ENCODE results near the gene MYORG. TPM values are rescaled to one million over a fixed set of nuclear protein-coding genes. Genes with fewer than 3 reads are reported as not detected.

The MYORG gene
- total RNA-seq, 1 donor, result 1.3 TPM

GRCh38 chr9:34399729-34400128, 23.0 kb upstream of the MYORG start:
- TF ChIP-seq, protein P1, sequence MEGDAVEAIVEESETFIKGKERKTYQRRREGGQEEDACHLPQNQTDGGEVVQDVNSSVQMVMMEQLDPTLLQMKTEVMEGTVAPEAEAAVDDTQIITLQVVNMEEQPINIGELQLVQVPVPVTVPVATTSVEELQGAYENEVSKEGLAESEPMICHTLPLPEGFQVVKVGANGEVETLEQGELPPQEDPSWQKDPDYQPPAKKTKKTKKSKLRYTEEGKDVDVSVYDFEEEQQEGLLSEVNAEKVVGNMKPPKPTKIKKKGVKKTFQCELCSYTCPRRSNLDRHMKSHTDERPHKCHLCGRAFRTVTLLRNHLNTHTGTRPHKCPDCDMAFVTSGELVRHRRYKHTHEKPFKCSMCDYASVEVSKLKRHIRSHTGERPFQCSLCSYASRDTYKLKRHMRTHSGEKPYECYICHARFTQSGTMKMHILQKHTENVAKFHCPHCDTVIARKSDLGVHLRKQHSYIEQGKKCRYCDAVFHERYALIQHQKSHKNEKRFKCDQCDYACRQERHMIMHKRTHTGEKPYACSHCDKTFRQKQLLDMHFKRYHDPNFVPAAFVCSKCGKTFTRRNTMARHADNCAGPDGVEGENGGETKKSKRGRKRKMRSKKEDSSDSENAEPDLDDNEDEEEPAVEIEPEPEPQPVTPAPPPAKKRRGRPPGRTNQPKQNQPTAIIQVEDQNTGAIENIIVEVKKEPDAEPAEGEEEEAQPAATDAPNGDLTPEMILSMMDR (IDR thresholded peaks at IDR 0.05; ENCODE audit: insufficient read depth, low read length), result no peak
- H3K4me3 ChIP-seq (ENCODE audit: low read depth, low read length), result no peak overlapping the region
- no peak for DNase-seq (ENCODE audit: low read depth)

- TF ChIP-seq, protein P1 (IDR thresholded peaks at IDR 0.05; ENCODE audit: insufficient read depth, low read length), result no peak
- DNase-seq (ENCODE audit: low read depth), result no peak
- no peak overlapping the region for H3K4me3 ChIP-seq (ENCODE audit: low read depth, low read length)
Observed at GRCh38 chr9:34398875-34399274, 22.2 kb upstream of the MYORG start.

DNA sequence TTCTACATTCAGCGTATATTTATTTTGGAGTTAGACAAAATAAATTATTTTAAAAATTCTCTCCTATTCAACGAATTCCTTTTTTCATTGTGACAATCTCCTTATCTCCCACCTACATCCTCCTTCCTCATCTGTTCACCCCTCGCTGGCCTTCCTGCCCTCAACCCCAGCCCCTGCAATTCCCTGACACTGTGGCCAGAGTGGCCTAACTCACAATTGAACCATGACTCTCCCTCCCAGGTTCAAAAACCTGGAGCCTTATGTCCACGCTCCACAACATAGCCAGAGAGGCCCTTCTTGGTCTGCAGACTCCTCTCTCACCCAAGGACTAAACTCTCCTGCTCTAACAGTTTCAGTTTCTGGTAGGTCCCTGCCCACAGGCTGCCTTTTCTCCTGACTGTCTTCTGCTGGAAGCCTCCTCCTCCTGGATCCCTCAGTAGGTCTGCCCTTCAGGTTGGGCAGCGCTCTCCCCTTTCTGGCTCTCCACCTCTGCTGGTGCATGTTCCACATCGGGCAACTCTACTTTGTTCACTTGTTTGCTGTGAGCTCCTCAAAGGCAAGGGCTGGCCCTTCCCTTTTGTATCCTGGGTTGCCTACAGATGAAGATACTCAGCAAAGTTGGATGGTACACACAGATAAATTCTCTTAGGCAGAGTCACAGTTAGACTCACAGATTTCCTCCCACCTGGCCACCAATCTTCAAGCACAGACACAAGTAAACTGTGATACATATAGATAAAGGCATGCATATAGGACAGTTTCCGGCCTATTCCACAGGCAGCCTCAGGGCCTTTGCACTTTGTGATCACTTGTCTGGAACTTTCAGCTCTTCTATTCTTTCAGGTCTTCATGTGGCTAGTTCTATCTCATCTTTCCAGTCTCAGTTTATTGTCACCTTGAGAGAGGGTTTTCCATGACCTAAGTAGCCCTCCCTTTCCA, 19.8 kb upstream of the MYORG start:
- DNase-seq (ENCODE audit: low read depth), result no peak
- H3K4me3 ChIP-seq (ENCODE audit: low read depth, low read length), result no peak overlapping the region
- TF ChIP-seq, protein P1 (IDR thresholded peaks at IDR 0.05; ENCODE audit: insufficient read depth, low read length), result no peak

DNA sequence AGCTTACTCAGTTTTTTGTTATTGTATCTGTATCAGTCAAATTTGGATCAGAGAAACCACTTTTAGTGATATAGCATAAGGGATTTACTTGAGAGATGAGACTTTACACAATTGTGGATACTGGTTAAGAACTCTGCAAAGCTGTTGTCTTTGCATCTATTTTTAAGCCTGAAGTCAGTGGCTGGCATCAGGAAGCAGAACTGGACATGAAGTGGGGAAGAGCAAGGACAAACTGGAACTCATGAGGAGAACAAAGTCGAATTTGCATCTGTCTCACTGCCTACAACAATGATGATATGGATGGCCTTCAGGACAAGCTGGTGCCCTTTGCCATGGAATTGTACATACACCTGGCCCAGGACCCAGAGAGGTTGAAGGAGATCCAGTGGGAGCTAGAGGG, 15.8 kb upstream of the MYORG start:
- DNase-seq (ENCODE audit: low read depth), result no peak
- no peak overlapping the region for H3K4me3 ChIP-seq (ENCODE audit: low read depth, low read length)
- TF ChIP-seq, protein P1 (IDR thresholded peaks at IDR 0.05; ENCODE audit: insufficient read depth, low read length), result no peak

DNA sequence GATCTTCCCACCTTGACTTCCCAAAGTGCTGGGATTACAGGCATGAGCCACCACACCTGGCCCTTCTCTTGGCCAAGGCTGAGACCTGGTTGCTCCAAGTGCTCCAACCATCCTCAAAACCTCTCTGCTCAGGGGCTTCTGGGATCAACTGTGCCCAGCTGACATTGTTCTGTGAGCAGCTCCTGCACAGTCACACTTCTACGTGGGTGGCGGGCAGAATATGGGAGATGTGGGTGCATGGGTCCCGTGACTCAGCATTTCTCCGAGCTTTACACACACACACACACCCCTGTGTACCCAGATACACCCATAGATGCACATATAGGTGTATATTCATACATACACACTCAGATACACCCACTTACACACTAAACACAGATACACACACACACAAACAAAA, 10.5 kb upstream of the MYORG start:
- DNase-seq (ENCODE audit: low read depth), result no peak
- TF ChIP-seq, protein P1 (IDR thresholded peaks at IDR 0.05; ENCODE audit: insufficient read depth, low read length), result no peak

DNA sequence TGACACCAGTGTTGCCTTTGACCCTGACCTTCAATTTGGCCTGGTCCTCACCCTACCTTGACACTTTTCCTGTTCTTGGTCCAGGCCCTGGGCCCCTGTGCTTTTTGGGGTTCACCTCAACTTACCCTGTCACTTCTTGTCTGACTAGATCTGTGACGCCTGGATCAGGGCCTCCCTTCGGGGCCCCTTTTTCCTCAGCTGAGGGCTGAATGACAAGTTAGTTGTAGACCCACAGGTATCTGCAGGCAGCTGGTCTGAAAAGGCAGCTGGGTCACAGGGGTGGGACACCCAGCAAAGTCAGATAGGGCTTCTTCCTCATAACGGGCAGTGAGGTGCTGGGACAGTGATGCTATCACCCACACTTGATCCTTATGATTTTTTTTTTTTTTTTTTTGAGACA, 10.0 kb upstream of the MYORG start:
- DNase-seq (ENCODE audit: low read depth), result no peak
- H3K4me3 ChIP-seq (ENCODE audit: low read depth, low read length), result no peak overlapping the region
- TF ChIP-seq, protein P1 (IDR thresholded peaks at IDR 0.05; ENCODE audit: insufficient read depth, low read length), result no peak

More for the DNA sequence above, 10.5 kb upstream of the MYORG start:
- no peak overlapping the region for H3K4me3 ChIP-seq (ENCODE audit: low read depth, low read length)

Measured in fibroblast of the aortic adventitia (primary cell).